ENCODE measurements around the gene RCBTB2.

RCBTB2 gene

GRCh38 chr13:48573213-48574007 lies 40.5 kb upstream of the RCBTB2 start:
- no peak for TF ChIP-seq TSHZ2 (CRISPR knock-in tag; IDR thresholded peaks at IDR 0.05)
- TF ChIP-seq CSDC2 (CRISPR knock-in tag; IDR thresholded peaks at IDR 0.05) = no peak
- no peak for TF ChIP-seq TOX (CRISPR knock-in tag; IDR thresholded peaks at IDR 0.05; ENCODE audit: borderline replicate concordance)
- no peak for TF ChIP-seq ZC3H10 (CRISPR knock-in tag; IDR thresholded peaks at IDR 0.05)
- no peak for TF ChIP-seq BACH2 (CRISPR knock-in tag; IDR thresholded peaks at IDR 0.05; ENCODE audit: borderline replicate concordance)
- no peak for TF ChIP-seq PATZ1 (CRISPR knock-in tag; IDR thresholded peaks at IDR 0.05; ENCODE audit: borderline replicate concordance)
- no peak for TF ChIP-seq SNAI2 (CRISPR knock-in tag; IDR thresholded peaks at IDR 0.05)
- no peak for TF ChIP-seq ESRRG (CRISPR knock-in tag; IDR thresholded peaks at IDR 0.05)
- no peak for TF ChIP-seq POU6F1 (CRISPR knock-in tag; IDR thresholded peaks at IDR 0.05; ENCODE audit: borderline replicate concordance, low read depth)
- no peak for ATAC-seq

GRCh38 chr13:48571126-48571913 lies 38.4 kb upstream of the RCBTB2 start:
- peak; percentile 97 for ATAC-seq
- no peak for TF ChIP-seq BACH2 (CRISPR knock-in tag; IDR thresholded peaks at IDR 0.05; ENCODE audit: borderline replicate concordance)
- TF ChIP-seq ZNF565 (CRISPR knock-in tag; conservative IDR thresholded peaks at IDR 0.05; ENCODE audit: low read depth) = no peak
- no peak for TF ChIP-seq PPARA (CRISPR knock-in tag; IDR thresholded peaks at IDR 0.05; ENCODE audit: borderline replicate concordance)
- TF ChIP-seq ESRRG (CRISPR knock-in tag; IDR thresholded peaks at IDR 0.05) = no peak
- no peak for TF ChIP-seq CSDC2 (CRISPR knock-in tag; IDR thresholded peaks at IDR 0.05)
- no peak for TF ChIP-seq ZFP30 (CRISPR knock-in tag; IDR thresholded peaks at IDR 0.05)
- no peak for TF ChIP-seq TOX (CRISPR knock-in tag; IDR thresholded peaks at IDR 0.05; ENCODE audit: borderline replicate concordance)
- no peak for TF ChIP-seq ZC3H10 (CRISPR knock-in tag; IDR thresholded peaks at IDR 0.05)
- no peak for TF ChIP-seq OSR1 (CRISPR knock-in tag; IDR thresholded peaks at IDR 0.05)
- no peak for TF ChIP-seq ARNTL (CRISPR knock-in tag; IDR thresholded peaks at IDR 0.05; ENCODE audit: borderline replicate concordance, low read depth)
- no peak for TF ChIP-seq CSRNP3 (CRISPR knock-in tag; IDR thresholded peaks at IDR 0.05)
- TF ChIP-seq ZNF70 (CRISPR knock-in tag; IDR thresholded peaks at IDR 0.05) = no peak
- TF ChIP-seq CREB5 (CRISPR knock-in tag; IDR thresholded peaks at IDR 0.05; ENCODE audit: low read depth) = no peak
- no peak for TF ChIP-seq TSHZ2 (CRISPR knock-in tag; IDR thresholded peaks at IDR 0.05)
- no peak for TF ChIP-seq ZFP3 (CRISPR knock-in tag; IDR thresholded peaks at IDR 0.05)

All from SK-N-SH treated with all-trans-retinoic acid at 6 μM for 48 hours (cell line).